Stimulated activated CD8-positive, alpha-beta memory T cell treated with anti-CD3 and anti-CD28 coated beads, Interleukin-7, amount 100 ng/mL, for 1 hour (primary cell): ENCODE results near the gene NXPH1.

Experiments
- DNase-seq, 2 donors: peaks; one replicate each; pipeline ENCODE4 v3.0.0-alpha.2; 2020; ENCODE audit warnings: low read depth in 2 of 2

Gene NXPH1

GRCh38 chr7:8507566-8507965, 74.2 kb downstream of the NXPH1 start:
- DNase-seq = no peak

GRCh38 chr7:8509621-8510020, 76.2 kb downstream of the NXPH1 start:
- no peak for DNase-seq

GRCh38 chr7:8511855-8512254, 78.4 kb downstream of the NXPH1 start:
- no peak for DNase-seq

DNA sequence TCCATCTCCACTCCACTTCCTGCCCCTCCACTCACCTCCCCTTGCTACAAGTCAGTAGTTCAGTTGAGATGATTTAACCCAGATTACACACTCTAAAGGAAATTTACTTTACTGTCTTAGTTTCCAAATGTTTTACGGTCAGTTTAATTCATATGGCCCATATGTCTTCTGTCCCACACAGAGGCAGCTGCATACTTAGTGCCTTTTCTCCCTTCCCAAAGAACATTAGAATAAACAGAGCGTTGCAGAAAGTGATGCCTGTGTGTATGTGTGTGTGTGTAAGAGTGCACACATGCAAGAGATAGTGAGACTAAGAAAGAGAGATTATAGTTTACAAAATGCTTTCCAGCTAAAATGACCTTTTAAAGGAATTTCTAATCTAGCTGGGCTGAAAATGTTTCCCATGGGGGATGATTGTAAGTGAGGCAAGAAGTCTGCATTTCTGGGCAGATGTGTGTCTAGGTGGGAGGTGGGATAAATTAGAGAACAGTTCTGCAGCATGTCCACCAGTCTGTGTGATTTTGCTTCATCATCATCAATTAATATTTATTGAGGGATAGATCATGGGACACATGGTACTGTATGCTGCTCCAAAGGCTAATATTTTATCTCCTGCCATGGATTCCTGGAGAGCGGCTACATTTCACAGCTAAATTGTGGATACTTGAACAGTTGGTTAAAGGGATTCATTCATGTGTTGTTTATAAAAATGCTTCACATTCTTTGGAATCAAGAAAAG, 81.5 kb downstream of the NXPH1 start:
- no peak for DNase-seq

DNA sequence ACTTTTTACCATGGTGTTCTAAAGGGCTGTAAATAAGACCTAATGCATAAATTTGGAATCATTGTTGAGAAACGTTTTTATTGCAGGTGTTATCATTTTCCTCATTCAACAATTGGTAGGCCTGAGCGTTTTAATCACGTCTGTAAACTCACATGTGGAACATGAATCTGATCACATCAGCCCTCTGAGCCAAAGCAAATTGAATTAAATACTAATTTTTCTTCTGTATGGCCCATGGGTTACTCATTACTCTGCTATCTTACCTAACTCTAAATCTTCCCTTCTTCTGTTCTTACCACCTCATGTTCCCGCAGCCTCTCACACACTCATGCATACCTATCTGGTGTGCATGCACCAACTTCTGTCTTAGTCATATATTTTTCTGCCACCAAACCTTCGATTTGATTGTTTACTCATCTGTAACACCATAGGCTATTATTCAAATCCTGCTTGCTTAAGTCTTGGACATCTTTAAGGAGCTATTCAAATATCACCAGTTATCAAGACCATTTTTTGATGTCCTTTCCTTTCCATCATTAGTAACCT, 82.3 kb downstream of the NXPH1 start:
- no peak for DNase-seq

- no peak for DNase-seq
Observed at GRCh38 chr7:8516976-8517375, 83.6 kb downstream of the NXPH1 start.

DNA sequence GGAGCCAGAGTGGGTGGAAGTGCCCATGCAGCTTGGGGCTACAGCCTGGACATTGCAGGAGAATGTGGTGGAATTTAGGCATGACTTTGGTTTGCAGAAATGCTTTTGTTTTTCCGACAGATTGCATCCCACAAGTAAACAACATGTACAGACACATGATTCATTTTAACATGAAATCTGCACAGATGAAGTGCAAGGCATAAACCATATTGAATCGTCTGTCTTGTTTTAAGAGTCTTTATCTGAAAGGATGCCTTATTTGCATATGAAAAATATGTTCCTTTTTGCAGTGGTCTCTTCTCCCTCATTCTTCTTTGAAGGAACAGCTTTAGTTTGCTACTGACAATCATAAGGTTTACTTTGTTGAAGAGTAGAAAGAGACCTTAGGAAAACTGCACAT, 94.9 kb downstream of the NXPH1 start:
- DNase-seq = no peak

DNA sequence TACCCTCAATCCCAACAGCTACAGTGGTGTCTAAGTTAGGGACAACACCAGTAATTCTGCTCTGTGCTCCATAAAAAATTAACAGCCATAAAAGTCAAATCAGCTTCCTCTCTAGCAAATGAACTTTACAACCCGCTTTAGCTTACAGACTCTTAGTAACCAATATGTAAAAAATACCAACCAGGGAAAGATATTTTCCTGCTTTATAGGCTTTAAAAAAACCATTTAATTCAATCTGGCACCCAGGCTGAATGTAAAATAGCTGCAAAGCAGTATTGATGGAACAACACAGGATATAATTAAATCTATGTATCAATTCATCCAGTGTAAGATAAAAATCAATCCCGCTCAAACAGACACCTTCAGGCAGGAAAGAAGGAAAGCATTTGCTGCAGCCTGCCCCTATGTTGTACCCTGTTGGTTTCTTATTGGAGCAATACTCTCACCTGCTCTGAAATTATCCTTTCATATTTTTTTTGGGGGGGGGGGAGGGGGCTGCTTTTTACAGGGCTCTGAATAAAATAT, 98.6 kb downstream of the NXPH1 start:
- DNase-seq = no peak

DNA sequence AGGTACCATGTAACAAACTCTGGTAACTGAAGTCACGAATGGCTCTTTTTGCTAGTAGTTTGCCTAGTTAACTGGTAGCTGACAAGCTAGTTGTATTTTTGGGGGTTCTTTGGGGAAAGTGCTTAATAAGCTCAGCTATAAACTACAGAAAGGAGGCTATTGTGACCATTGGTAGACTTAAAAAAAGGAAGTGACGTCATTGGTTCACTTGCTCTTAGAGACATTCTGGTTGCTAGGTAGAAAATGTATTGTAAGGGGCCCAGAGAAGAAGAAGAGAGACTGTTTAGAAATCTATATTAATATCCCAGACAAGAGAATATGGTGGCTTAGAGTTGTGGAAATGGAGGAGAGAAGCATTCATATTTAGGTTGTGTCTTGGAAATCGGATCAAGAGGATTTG, 103.0 kb downstream of the NXPH1 start:
- no peak for DNase-seq

GRCh38 chr7:8549046-8549445, 115.6 kb downstream of the NXPH1 start:
- DNase-seq = no peak

DNA sequence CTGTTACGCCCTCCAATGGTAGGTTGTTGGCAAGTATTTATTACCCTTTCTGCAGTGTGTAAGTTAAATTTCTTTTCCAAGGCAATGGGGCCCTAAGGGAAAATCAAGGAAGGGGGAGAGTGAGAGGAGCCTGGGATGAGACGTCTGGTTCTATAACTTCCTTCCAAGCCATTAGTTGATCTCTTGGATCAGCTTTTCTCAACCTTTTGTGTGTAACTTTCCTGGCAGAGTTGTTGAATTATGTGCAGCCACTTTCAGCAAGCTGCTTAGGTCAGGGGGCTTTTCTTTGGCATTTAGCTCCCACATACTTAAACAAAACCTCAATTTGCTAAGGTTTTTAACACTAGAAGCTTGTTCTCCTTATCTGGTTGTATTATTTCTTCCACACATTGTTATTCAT, 127.1 kb downstream of the NXPH1 start:
- no peak for DNase-seq

DNA sequence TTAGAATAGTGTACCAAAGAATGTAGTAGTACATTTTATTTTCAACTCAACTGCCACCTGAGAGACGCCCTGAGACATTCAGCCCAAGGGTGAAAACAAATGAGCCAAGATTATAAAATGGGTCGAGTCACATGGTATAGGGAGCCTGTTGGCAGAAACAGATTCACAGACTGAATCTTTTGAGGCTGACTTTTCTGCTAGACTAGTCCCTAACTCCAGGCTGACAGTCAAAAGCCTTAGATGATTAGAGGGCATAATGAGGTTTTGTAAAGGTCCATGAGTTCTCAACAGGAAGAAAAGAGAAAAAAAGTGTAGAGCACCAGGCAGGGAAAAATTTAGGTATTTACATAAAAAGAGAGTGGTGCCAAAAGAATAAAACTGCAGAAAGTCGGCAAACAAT, 128.0 kb downstream of the NXPH1 start:
- DNase-seq = no peak

- no peak for DNase-seq
Observed at GRCh38 chr7:8564281-8564680, 130.9 kb downstream of the NXPH1 start.

DNA sequence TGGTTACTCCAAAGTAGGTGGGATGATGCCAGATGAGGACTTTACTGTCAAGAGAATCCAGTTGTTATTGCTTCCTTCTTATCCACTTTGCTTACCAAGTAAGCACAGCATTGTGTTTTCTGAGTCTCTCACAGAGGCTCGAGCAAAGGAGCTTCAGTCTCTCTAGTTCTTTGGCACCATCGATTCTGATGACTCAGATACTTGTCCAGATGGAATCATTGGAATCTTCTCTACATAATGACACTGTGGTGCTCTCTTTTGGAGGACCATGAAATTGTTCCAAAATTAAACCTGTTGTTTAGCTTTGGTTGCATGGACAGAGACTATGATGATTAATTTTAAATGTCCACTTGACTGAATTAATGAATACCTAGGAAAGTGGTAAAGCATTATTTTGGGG, 132.6 kb downstream of the NXPH1 start:
- DNase-seq = no peak

GRCh38 chr7:8567626-8568025, 134.2 kb downstream of the NXPH1 start:
- DNase-seq = no peak

DNA sequence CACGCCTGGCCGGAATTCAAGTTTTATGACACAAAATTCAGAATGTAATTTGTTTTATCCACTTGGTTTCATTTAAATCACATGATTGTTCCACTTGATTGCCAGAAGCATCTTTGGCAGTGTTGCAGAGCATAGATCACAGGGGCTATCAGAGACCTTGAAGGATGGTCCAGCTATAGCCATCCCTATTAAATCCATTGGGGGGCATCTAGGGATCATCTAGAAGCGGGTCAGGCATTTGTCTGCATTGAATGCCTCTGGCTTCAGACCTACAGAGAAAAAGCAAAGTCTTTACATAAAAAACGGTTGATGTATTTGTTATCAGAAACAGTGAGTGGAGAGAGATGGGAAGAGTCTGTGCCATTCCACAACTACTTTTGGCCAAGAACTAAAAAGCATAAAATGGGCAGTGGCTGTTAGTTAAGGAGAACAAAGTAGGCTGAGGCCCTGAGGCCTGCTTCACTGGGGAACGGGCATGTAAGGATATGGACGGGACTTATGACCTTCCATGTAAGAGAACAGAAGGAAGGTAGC, 146.3 kb downstream of the NXPH1 start:
- DNase-seq = no peak

- DNase-seq = no peak
Observed at GRCh38 chr7:8581842-8582241, 148.4 kb downstream of the NXPH1 start.

DNA sequence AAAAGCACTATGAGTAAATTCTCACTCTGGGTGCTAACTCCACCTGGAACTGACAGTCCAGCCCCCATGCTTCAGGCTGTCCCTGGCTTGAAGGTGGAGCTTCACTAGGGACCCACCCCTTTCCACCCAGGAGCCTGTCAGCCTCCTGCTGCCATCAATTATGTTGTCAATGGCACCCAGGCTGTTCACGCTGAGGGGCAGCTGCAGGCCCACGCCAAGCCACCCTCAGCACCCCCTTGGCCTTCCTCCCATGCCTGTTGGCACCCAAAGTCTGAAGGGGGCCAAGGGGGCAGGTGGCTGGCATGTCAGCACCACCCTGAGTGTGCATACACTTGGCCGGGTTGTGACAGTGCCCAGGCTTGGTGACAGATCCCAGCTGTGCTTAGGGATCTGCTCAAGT, 149.3 kb downstream of the NXPH1 start:
- no peak for DNase-seq

- no peak for DNase-seq
Observed at GRCh38 chr7:8585591-8585990, 152.2 kb downstream of the NXPH1 start.

DNA sequence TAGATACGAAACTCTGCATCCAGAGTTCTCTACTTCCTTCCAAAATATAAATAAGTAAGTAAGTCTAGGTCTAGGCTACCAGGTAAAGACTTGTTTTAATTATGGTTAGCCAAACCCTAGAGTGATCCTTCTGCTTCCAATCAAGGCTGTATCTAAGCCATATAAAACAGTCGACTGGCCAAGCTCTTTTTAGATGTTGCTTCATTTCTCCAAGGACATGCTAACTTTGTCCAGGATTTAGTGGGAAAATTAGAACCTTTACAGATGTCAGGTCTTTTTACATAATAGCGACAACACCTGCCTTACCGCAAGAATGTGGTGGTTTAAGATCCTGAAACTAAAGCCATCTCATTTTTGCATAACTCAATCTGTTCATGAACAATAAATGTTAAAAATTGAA, 156.8 kb downstream of the NXPH1 start:
- DNase-seq = no peak

- no peak for DNase-seq
Observed at GRCh38 chr7:8590791-8591190, 157.4 kb downstream of the NXPH1 start.

- no peak for DNase-seq
Observed at GRCh38 chr7:8591289-8591688, 157.9 kb downstream of the NXPH1 start.

DNA sequence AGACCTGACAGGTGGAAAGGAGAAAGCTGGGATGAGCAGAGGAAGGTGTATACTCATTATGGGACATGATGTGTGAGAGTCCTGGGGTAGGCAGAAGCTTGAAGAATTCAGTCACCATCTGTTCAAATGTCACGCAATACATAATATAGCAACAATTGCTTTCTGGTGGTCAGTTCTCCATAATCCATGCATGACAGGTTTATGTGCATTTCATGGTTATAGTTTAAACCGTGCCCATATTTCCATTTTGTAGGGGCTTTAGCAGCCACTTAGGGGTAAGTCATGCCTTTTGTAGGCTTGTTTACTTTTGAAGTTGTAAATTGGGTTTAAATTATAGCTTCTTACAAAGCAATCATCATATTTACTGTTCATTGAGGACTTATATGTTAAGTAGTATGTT, 158.8 kb downstream of the NXPH1 start:
- no peak for DNase-seq
